Adipose tissue (tissue), 3 donors: ENCODE data around the gene DIABLO. TPM values are rescaled to one million over a fixed set of nuclear protein-coding genes. Genes with fewer than 3 reads are reported as not detected.
"Not testable (repeated sequence)": the region's sequence is repeated elsewhere in the genome, so short reads cannot be mapped to it uniquely, and the experiment has no call there.

Experiments
- H3K27ac ChIP-seq: one replicate; pipeline ENCODE4 v1.5.1; 2013; ENCODE audit warnings: low read depth, low read length
- WGBS, 3 donors: extraction: QIAGEN DNeasy Blood & Tissue Kit; methylation state at CpG; one replicate each; pipeline ENCODE4 v1.1.7; 2013; 5-methylcytosine and 5-hydroxymethylcytosine counted together
- polyA plus RNA-seq, 3 donors: library from polyadenylated mRNA; stranded (reverse); fragments of 200-250 nt; gene quantifications; one replicate each; pipeline ENCODE4 v1.2.3, GENCODE V29; 2013
- donor health status: healthy with polysubstance abuse.
- donor health status: Bipolar disorder and iron deficiency.
- donor health status: healthy.

DIABLO gene
- polyA plus RNA-seq, 3 donors, result 29.9 to 35.0 (median 32.5) TPM

GRCh38 chr12:122226366-122227125 is 694 bp upstream of the DIABLO start:
- WGBS, 3 donors, result 6 to 9% (median 7%) methylated on average over 37 to 55 of the region's 55 CpGs
- H3K27ac ChIP-seq, result no peak overlapping the region

GRCh38 chr12:122216445-122216844 is 9.4 kb downstream of the DIABLO start:
- no peak overlapping the region for H3K27ac ChIP-seq
- 95 to 97% (median 96%) methylated on average over 1 of the region's 1 CpG for WGBS, 3 donors

GRCh38 chr12:122215771-122216170 is 10.1 kb downstream of the DIABLO start:
- H3K27ac ChIP-seq, result no peak overlapping the region
- 87 to 89% (median 88%) methylated on average over 5 of the region's 5 CpGs for WGBS, 3 donors

DNA sequence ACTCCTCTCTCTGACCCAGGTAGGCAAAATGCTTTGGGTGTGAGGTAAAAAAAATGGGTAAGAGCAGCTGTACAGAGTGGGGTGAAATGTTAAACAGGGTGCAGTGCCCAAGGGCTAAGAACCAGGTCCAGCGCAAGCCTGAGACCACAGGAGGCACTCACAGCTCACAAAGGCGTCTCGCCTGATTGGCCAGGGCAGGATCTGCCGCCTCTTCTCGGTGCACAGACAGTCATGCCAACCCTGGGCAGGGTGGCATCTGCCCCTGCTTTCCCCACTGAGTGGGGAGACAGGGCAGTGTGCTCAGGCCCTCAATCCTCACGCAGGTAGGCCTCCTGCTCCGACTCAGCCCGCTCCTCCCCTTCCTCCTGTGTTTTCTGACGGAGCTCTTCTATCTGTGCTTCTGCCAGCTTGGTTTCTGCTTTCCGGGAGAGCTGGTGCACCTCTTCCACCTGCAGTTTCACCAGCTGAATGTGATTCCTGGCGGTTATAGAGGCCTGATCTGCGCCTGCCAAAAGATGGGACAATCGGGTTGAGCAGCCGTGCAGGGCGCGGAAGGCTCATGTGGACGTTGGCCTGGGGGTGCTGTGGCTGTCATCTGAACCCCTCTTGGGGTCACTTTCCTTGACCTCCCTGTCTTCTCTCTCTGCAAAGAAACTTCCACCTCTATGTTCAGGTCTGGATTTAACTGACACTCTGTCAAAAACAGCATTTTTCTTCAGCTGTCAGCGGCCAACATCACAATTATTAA is 17.6 kb downstream of the DIABLO start:
- WGBS, 3 donors, result 93 to 95% (median 94%) methylated on average over 18 of the region's 18 CpGs
- no peak overlapping the region for H3K27ac ChIP-seq

- WGBS, 3 donors, result 79 to 87% (median 83%) methylated on average over 8 of the region's 8 CpGs
- H3K27ac ChIP-seq, result no peak overlapping the region
Observed at GRCh38 chr12:122207391-122207790, 18.5 kb downstream of the DIABLO start.

GRCh38 chr12:122206976-122207375 is 18.9 kb downstream of the DIABLO start:
- no peak overlapping the region for H3K27ac ChIP-seq
- WGBS, 3 donors, result 85 to 90% (median 85%) methylated on average over 8 of the region's 8 CpGs

DNA sequence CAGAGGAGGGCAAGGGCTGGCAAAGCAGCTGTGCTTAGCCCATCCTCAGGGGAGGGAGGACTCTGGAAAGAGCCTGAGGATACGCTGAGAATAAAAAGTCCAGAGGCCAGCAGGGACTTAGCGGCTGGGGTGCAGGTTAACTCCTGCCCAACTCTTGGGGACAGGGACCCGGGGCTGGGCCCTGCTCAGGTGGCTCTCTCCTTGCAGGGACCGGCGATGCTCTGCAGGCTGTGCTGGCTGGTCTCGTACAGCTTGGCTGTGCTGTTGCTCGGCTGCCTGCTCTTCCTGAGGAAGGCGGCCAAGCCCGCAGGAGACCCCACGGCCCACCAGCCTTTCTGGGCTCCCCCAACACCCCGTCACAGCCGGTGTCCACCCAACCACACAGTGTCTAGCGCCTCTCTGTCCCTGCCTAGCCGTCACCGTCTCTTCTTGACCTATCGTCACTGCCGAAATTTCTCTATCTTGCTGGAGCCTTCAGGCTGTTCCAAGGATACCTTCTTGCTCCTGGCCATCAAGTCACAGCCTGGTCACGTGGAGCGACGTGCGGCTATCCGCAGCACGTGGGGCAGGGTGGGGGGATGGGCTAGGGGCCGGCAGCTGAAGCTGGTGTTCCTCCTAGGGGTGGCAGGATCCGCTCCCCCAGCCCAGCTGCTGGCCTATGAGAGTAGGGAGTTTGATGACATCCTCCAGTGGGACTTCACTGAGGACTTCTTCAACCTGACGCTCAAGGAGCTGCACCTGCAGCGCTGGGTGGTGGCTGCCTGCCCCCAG is 19.6 kb downstream of the DIABLO start:
- WGBS, 3 donors, result 65 to 74% (median 65%) methylated on average over 26 to 27 of the region's 27 CpGs
- no peak overlapping the region for H3K27ac ChIP-seq

DNA sequence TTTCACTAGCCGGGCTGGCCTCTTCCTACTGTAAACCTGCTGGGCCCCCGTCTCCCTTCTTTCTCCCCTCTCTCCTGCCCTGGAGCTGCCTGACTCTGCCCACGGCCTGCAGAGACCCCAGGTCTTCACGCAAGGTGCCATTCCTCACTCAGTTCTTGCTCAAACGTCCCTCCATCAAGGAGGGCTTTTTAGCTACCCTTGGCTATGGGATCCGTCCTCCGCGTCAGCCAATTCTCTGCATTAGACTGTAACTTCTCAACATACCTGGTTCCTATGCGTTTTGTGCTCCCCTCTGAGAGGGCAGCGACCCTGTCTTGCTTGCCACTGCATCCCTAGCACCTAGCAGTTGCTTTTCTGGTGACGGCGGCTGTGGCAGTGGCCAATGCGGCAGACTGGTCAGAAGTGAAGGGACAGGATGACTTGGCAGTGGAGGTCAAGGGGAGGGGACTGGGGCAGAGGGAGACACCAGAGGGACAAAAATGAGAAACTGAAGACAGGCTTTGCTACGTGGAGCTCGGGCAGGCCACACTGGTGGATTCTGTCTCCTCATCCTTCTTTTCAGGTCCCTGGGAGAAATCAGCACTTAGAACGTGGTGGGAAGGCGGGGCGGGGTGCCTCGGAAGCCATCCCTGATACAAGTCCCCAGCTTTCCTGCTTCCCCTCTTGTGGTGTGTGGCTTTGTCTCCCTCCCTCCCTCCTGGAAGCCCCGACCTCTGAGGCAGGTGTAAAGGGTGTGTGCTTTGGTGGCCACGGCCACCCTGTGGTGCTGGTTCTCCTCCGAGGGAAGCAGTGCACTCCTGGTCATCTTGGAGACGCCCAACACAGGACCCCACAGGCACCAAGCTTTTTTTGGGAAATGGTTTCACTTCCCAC is 20.6 kb downstream of the DIABLO start:
- WGBS, 3 donors, result 49% methylated on average over 23 of the region's 23 CpGs
- H3K27ac ChIP-seq, result no peak overlapping the region

DNA sequence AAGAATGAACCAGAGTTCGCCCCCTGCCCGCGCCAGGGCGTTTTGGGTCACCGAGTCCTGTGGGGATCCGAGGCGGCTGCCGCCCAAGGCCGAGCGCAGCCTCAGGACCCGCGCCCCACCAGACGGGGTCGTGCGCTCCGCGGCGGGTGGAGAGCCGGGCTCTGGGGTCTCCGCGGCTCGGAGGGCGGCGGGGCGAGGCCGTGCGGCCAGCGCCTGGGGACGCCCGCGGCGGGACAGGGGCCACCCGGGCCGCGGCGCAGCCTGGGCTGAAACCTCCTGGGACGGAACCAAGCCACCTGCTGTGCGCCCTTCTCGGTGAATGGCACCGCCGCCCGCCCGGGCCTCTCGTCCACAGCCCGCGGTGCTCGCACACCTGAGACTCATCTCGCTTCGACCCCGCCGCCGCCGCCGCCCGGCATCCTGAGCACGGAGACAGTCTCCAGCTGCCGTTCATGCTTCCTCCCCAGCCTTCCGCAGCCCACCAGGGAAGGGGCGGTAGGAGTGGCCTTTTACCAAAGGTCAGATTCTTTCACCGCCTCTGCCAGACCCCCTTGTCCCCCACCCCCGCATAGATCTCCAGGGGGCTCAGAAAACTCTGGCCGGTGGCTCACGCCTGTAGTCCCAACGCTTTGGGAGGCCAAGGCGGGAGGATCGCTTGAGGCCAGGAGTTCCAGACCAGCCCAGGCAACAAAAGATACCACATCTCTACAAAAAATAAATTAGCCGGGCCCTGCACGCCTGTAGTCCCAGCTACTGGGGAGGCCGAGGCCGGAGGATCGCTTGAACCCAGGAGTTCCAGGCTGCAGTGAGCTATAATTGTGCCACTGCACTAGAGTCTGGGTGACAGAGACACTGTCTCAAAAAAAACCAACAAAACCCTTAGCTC is 21.4 kb downstream of the DIABLO start:
- 11 to 13% (median 11%) methylated on average over 60 to 71 of the region's 71 CpGs for WGBS, 3 donors
- no peak overlapping the region for H3K27ac ChIP-seq

DNA sequence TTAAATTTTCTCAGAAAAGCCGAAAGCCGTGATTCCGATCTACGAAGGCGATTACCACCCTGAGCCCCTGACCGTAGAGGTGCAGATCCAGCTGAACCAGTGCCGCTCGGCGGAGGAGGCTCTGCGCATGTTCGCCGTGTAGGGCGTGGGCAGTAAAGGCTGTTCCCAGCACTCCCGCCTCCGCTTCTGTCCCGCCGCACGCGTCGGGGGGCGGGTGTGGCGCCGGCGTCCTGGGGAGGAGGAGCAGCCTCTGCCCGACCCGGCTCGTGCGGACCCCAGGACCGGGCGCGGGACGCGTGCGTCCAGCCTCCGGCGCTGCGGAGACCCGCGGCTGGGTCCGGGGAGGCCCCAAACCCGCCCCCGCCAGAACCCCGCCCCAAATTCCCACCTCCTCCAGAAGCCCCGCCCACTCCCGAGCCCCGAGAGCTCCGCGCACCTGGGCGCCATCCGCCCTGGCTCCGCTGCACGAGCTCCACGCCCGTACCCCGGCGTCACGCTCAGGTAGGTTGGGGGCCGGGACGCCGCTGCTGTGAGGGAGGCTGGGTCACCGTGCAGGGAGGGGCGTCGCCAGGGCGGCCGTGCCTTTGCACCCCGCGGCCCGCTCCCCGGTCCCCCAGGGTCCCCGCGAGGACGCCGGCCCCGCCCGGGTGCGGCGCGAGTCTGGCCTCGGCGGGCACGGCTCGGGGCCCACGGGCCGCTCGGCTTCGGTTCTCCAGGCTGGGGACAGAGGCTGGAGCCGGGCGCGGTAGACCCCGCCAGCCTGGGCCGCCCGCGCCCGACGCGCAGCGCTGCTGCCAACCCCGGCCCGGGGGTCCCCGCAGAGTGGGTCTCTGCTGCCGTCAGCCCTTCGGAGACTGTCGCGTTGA is 22.3 kb downstream of the DIABLO start, which contains the start of gene B3GNT4:
TSS of gene B3GNT4 (plus strand) at position 409 of the 866 bp plus-strand sequence. CDS start 910 bp downstream, outside the sequence.
- no peak within 1 kb of the TSS for H3K27ac ChIP-seq
- 0 to 1% (median 1%) methylated on average over 78 to 104 of the region's 104 CpGs for WGBS, 3 donors

- WGBS, 3 donors, result 62 to 67% (median 63%) methylated on average over 19 of the region's 19 CpGs
- H3K27ac ChIP-seq, result not testable (repeated sequence)
Observed at GRCh38 chr12:122202811-122203210, 23.0 kb downstream of the DIABLO start.

GRCh38 chr12:122202017-122202416 is 23.8 kb downstream of the DIABLO start:
- WGBS, 3 donors, result 96 to 97% (median 96%) methylated on average over 6 of the region's 6 CpGs
- H3K27ac ChIP-seq, result no peak overlapping the region

- WGBS, 3 donors, result 92 to 95% (median 93%) methylated on average over 5 of the region's 5 CpGs
- no peak overlapping the region for H3K27ac ChIP-seq
Observed at GRCh38 chr12:122201381-122201780, 24.5 kb downstream of the DIABLO start.

DNA sequence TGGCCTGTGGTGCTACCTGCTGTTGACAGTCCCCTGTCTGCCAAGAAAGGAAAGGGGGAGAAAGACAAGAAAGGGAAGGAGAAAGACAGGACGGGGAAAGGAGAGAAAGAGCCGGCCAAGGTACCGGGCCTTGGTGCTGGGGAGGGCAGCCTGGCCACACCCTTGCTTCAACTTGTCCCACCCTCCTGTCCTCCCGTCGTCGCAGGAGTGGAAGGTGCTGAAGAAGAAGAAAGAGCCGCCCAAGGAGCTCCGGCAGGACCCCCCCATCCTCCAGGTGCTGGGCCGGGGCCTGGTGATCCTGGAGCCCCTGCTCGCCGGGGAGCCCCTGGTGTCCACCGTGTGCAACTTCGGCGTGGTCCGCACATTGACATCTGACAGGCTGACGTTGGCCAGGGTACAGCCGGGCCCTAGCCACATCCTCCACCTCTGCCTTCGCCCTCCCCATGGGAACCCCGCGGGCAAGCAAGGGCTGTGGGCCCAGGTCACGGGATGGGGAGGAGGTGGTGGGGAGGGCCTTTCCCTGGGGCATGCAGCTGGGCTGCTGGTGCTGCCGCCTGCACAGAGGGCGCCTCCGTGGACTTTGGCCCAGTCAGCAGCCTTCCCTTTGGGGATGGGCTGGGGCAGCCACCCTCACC is 25.2 kb downstream of the DIABLO start:
- no peak overlapping the region for H3K27ac ChIP-seq
- 60 to 72% (median 65%) methylated on average over 24 of the region's 24 CpGs for WGBS, 3 donors

GRCh38 chr12:122199484-122200355 is 26.1 kb downstream of the DIABLO start:
- no peak overlapping the region for H3K27ac ChIP-seq
- 89 to 91% (median 89%) methylated on average over 27 to 29 of the region's 29 CpGs for WGBS, 3 donors
